Calu3 (cell line): ENCODE data around the gene RIN3. TPM values are rescaled to one million over a fixed set of nuclear protein-coding genes. Genes with fewer than 3 reads are reported as not detected.

Experiments
- BruUV-seq: library from RNA; stranded (reverse); fragments of 400-500 nt; replicated peaks from 2 replicates; lab custom pipeline; 2021; lab: Mats Ljungman, UMichigan
- CTCF ChIA-PET: fragments of 300-600 bp; sonication (Branson Sonifier 250); formaldehyde crosslinking; loops from one replicate; lab custom pipeline; 2022; ENCODE audit warnings: antibody characterized with exemption; lab: Charles Lee
- DNase-seq: peaks from one replicate; pipeline ENCODE4 v3.0.0; 2022
- H3K27ac Mint-ChIP-seq: one replicate; pipeline ENCODE4 v1.8.0; 2022; ENCODE audit warnings: mixed read lengths; ENCODE audit not compliant: unreplicated experiment
- H3K27me3 Mint-ChIP-seq: one replicate; pipeline ENCODE4 v1.8.0; 2022; ENCODE audit warnings: mixed read lengths; ENCODE audit not compliant: unreplicated experiment
- H3K36me3 Mint-ChIP-seq: one replicate; pipeline ENCODE4 v1.8.0; 2022; ENCODE audit warnings: mild to moderate bottlenecking, moderate library complexity, mixed read lengths; ENCODE audit not compliant: insufficient read depth, unreplicated experiment
- H3K4me1 Mint-ChIP-seq: one replicate; pipeline ENCODE4 v1.8.0; 2022; ENCODE audit warnings: mild to moderate bottlenecking, low read depth, mixed read lengths; ENCODE audit not compliant: unreplicated experiment
- H3K4me3 Mint-ChIP-seq: one replicate; pipeline ENCODE4 v1.8.0; 2022; ENCODE audit warnings: mild to moderate bottlenecking, low read depth, moderate library complexity, mixed read lengths; ENCODE audit not compliant: unreplicated experiment
- H3K9me3 Mint-ChIP-seq: one replicate; pipeline ENCODE4 v1.8.0; 2022; ENCODE audit warnings: low read depth, mixed read lengths; ENCODE audit not compliant: unreplicated experiment
- intact Hi-C: fragments of 100-400 bp; cut with micrococcal nuclease; formaldehyde crosslinking; loops from one replicate; pipeline ENCODE4 v1.10.0; 2022; ENCODE audit not compliant: unreplicated experiment
- total RNA-seq: library from RNA; stranded (reverse); gene quantifications from 2 replicates; pipeline ENCODE4 v1.2.3, GENCODE V29; 2022
- TF ChIP-seq, protein P1 (sequence below): fragments of 200-600 bp; IDR thresholded peaks from one replicate; pipeline ENCODE4 v1.8.0; 2022; ENCODE audit warnings: antibody characterized with exemption; ENCODE audit not compliant: unreplicated experiment

Gene RIN3
- total RNA-seq, 1 experiment from 2014 or later, result 13.8 TPM

GRCh38 chr14:92644171-92644969 is 130.8 kb downstream of the RIN3 start:
- Mint-ChIP-seq H3K27me3 (no peaks in the 10 kb centered on the region), H3K4me1 (no peaks in the 10 kb centered on the region), H3K36me3 (no peaks in the 10 kb centered on the region), H3K4me3 (no peak overlapping the region), H3K27ac (no peak overlapping the region), H3K9me3 (peaks cover 3% of the 10 kb centered on the region)
- DNase-seq, result no peak
- CTCF ChIA-PET, result interaction anchor here (0.7 kb wide), 1 partner anchor 98 kb away, joined by 3 read pairs; no protein-coding TSS in a partner anchor
- TF ChIP-seq, protein P1, sequence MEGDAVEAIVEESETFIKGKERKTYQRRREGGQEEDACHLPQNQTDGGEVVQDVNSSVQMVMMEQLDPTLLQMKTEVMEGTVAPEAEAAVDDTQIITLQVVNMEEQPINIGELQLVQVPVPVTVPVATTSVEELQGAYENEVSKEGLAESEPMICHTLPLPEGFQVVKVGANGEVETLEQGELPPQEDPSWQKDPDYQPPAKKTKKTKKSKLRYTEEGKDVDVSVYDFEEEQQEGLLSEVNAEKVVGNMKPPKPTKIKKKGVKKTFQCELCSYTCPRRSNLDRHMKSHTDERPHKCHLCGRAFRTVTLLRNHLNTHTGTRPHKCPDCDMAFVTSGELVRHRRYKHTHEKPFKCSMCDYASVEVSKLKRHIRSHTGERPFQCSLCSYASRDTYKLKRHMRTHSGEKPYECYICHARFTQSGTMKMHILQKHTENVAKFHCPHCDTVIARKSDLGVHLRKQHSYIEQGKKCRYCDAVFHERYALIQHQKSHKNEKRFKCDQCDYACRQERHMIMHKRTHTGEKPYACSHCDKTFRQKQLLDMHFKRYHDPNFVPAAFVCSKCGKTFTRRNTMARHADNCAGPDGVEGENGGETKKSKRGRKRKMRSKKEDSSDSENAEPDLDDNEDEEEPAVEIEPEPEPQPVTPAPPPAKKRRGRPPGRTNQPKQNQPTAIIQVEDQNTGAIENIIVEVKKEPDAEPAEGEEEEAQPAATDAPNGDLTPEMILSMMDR, result no peak
- intact Hi-C loops, result no loop called here
- no TSS peak for BruUV-seq

GRCh38 chr14:92644970-92645515 is 131.5 kb downstream of the RIN3 start:
- Mint-ChIP-seq H3K27me3 (no peaks in the 10 kb centered on the region), H3K4me1 (no peaks in the 10 kb centered on the region), H3K4me3 (no peak overlapping the region), H3K9me3 (peaks cover 3% of the 10 kb centered on the region), H3K27ac (no peak overlapping the region), H3K36me3 (no peaks in the 10 kb centered on the region)
- CTCF ChIA-PET, result no interaction called here
- intact Hi-C loops, result no loop called here
- no peak for DNase-seq
- BruUV-seq, result no TSS peak
- TF ChIP-seq, protein P1, result no peak

DNA sequence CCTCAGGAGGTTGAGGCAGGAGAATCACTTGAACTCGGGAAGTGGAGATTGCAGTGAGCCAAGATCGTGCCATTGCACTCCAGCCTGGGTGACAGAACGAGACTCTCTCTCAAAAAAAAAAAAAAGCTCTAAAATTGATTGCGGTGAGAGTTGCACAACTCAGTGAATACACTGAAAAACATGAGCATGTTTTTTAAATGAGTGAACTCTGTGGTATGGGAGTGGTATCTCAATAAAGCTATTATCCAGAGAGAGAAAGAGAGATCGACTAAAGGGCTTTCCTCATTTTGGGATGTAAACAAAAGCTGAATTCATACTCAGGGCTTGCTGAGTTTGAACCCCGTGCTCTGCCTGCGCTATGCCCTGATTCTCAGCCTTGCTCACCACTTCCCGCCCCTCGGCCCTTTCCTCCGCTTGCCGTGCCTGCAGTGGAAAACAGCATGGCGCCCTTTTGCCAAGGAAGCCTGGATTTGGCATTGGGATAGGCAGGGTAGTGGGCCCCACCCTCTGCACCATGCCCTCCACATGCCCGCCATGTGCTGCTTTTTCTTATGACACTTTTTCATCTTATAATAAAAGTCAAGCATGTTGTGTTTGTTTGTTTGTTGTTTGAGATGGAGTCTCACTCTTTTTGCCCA is 132.4 kb downstream of the RIN3 start:
- Mint-ChIP-seq H3K4me1 (no peaks in the 10 kb centered on the region), H3K4me3 (no peak overlapping the region), H3K9me3 (peaks cover 3% of the 10 kb centered on the region), H3K27ac (no peak overlapping the region), H3K27me3 (no peaks in the 10 kb centered on the region), H3K36me3 (no peaks in the 10 kb centered on the region)
- TF ChIP-seq, protein P1, result no peak
- no TSS peak for BruUV-seq
- DNase-seq, result no peak
- CTCF ChIA-PET, result no interaction called here
- intact Hi-C loops, result no loop called here

- intact Hi-C loops, result no loop called here
Measured at GRCh38 chr14:92646952-92647796, 133.6 kb downstream of the RIN3 start.

More at GRCh38 chr14:92646952-92647796, 133.6 kb downstream of the RIN3 start:
- no peak overlapping the region for H3K27ac Mint-ChIP-seq
- no TSS peak for BruUV-seq
- no peak for DNase-seq
- no peaks in the 10 kb centered on the region for H3K36me3 Mint-ChIP-seq
- TF ChIP-seq, protein P1, result no peak
- no peak overlapping the region for H3K4me3 Mint-ChIP-seq
- peaks cover 3% of the 10 kb centered on the region for H3K9me3 Mint-ChIP-seq
- no peaks in the 10 kb centered on the region for H3K27me3 Mint-ChIP-seq
- no peaks in the 10 kb centered on the region for H3K4me1 Mint-ChIP-seq
- CTCF ChIA-PET, result no interaction called here
